ENCODE results near the gene VAMP7. TPM values are rescaled to one million over a fixed set of nuclear protein-coding genes. Genes with fewer than 3 reads are reported as not detected.
"Not testable (repeated sequence)": the region's sequence is repeated elsewhere in the genome, so short reads cannot be mapped to it uniquely, and the experiment has no call there.

The VAMP7 gene
- total and polyA plus RNA-seq, 10 donors: 15.2 to 53.2 (median 33.1) TPM

DNA sequence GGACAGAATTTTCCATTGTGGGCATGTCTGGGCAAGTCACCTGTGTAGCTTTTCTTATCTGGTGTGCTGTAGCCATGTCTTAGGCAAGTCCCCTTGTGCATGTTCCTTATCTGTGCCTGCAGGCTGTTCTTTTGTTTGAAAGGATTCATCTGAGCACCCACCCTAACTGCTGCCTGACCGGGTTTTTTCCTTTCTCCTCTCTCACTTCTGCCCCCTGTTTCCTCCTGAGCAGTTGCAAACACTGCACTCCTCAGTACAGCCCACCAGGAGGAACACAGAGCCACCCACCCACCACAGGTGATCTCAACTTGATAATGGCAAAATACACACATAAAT, 87.1 kb downstream of the VAMP7 start:
- intact Hi-C loops (cut with DNase I; ENCODE audit: low total_unique reads): no loop called here
- no peaks in the 10 kb centered on the region for H3K4me1 ChIP-seq
- no peak for TF ChIP-seq POLR2A (IDR thresholded peaks at IDR 0.05)
- TF ChIP-seq CTCF (IDR thresholded peaks at IDR 0.05 in 8 of 11, conservative IDR thresholded peaks at IDR 0.05 in 3 of 11): no peak
- no peak for TF ChIP-seq POLR2AphosphoS5 (IDR thresholded peaks at IDR 0.05)

GRCh38 chrX:155968791-155969190, 87.6 kb downstream of the VAMP7 start:
- H3K4me1 ChIP-seq: no peaks in the 10 kb centered on the region
- H3K4me3 ChIP-seq: no peak overlapping the region
- DNase-seq: no peak
- intact Hi-C loops (cut with DNase I; ENCODE audit: low total_unique reads): no loop called here
- TF ChIP-seq POLR2A (IDR thresholded peaks at IDR 0.05): no peak
- no peak for TF ChIP-seq CTCF (IDR thresholded peaks at IDR 0.05 in 8 of 11, conservative IDR thresholded peaks at IDR 0.05 in 3 of 11)
- TF ChIP-seq POLR2AphosphoS5 (IDR thresholded peaks at IDR 0.05): no peak
- no peak overlapping the region for H3K27ac ChIP-seq
- 18 to 33% (median 26%) methylated on average over 5 of the region's 5 CpGs for WGBS, 5 donors
- H3K9me3 ChIP-seq: peaks cover 0 to 29% (median 11%) of the 10 kb centered on the region in 8 donors
- H3K27me3 ChIP-seq (replicated peaks in 1 of 7): peaks cover 0 to 7% (median 0%) of the 10 kb centered on the region in 7 donors
- no peaks in the 10 kb centered on the region for H3K36me3 ChIP-seq

More for the DNA sequence above, 87.1 kb downstream of the VAMP7 start:
- Histone ChIP-seq H3K36me3 (no peaks in the 10 kb centered on the region), H3K27ac (no peak overlapping the region), H3K27me3 (replicated peaks in 1 of 7) (peaks cover 0 to 7% (median 0%) of the 10 kb centered on the region in 7 donors), H3K9me3 (peaks cover 0 to 34% (median 16%) of the 10 kb centered on the region in 8 donors), H3K4me3 (no peak overlapping the region)
- DNase-seq: no peak
- 27 to 74% (median 35%) methylated on average over 1 of the region's 1 CpG for WGBS, 5 donors

DNA sequence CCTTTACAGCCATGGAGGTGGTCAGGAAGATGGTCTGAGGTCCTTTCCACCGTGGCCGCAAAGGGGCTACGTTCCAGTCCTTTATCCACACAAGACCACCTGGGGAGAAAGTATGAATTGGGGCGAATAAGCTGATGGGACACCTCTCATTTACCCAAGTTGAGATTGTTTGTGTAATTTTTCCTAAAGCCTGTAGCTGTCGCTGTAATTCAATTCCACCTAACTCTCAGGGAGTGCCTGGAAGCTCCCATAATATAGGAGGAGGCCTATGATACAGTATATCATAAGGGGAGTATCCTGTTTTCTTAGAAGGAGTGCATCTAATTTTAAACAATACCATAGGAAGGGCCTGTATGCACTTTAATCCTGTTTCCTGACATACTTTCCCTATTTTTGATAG, 90.5 kb downstream of the VAMP7 start:
- H3K27me3 ChIP-seq (replicated peaks in 1 of 7); DNase-seq; H3K27ac ChIP-seq; H3K36me3 ChIP-seq; H3K4me1 ChIP-seq; intact Hi-C loops (cut with DNase I; ENCODE audit: low total_unique reads); H3K4me3 ChIP-seq: not testable (repeated sequence)
- H3K9me3 ChIP-seq: peaks cover 0 to 19% (median 2%) of the 10 kb centered on the region in 8 donors
- 68 to 78% (median 73%) methylated on average over 5 of the region's 5 CpGs for WGBS, 5 donors

- DNase-seq; H3K36me3 ChIP-seq; H3K27ac ChIP-seq; intact Hi-C loops (cut with DNase I; ENCODE audit: low total_unique reads); H3K4me1 ChIP-seq; H3K27me3 ChIP-seq (replicated peaks in 1 of 7); H3K4me3 ChIP-seq: not testable (repeated sequence)
- WGBS, 5 donors: 71 to 86% (median 85%) methylated on average over 7 of the region's 7 CpGs
- H3K9me3 ChIP-seq: peaks cover 0 to 19% (median 2%) of the 10 kb centered on the region in 8 donors
Observed at GRCh38 chrX:155972241-155972640, 91.1 kb downstream of the VAMP7 start.

DNA sequence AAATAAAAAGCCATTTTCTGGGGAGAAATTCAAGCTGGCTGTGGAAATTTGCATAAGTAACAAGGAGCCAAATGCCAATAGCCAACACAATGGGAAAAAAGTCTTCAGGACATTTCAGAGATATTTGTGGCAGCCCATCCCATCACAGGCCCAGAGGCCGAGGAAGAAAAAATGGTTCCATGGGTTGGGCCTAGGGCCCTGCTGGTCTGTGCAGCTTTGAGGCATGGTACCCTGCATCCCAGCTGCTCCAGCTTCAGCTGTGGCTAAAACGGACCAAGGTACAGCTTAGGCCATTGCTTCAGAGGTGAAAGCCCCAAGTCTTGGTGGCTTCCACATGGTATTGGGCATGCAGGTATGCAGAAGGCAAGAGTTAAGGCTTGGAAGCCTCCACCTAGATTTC, 102.2 kb downstream of the VAMP7 start:
- DNase-seq: no peak
- no peaks in the 10 kb centered on the region for H3K27me3 ChIP-seq (replicated peaks in 1 of 7)
- H3K36me3 ChIP-seq: no peaks in the 10 kb centered on the region
- H3K27ac ChIP-seq: no peak overlapping the region
- H3K4me1 ChIP-seq: no peaks in the 10 kb centered on the region
- intact Hi-C loops (cut with DNase I; ENCODE audit: low total_unique reads): no loop called here
- peaks cover 0 to 33% (median 17%) of the 10 kb centered on the region in 8 donors for H3K9me3 ChIP-seq
- H3K4me3 ChIP-seq: no peak overlapping the region
- 63 to 86% (median 77%) methylated on average over 2 of the region's 2 CpGs for WGBS, 5 donors
- TF ChIP-seq POLR2AphosphoS5 (IDR thresholded peaks at IDR 0.05) (no peak), POLR2A (IDR thresholded peaks at IDR 0.05) (no peak), CTCF (IDR thresholded peaks at IDR 0.05 in 8 of 11, conservative IDR thresholded peaks at IDR 0.05 in 3 of 11) (no peak)

All from spleen (tissue), 11 donors.